Smooth muscle cell (in vitro differentiated cells): ENCODE results near the gene UBN2. TPM values are rescaled to one million over a fixed set of nuclear protein-coding genes. Genes with fewer than 3 reads are reported as not detected.

ENCODE experiments used
- DNase-seq: peaks from one replicate; lab custom pipeline; 2025; ENCODE audit not compliant: unreplicated experiment; lab: John Stamatoyannopoulos, UW
- H2AFZ ChIP-seq: fragments of 200-600 bp; sonication (generic); 2 replicates; pipeline ENCODE4 v1.6.0; 2016; ENCODE audit warnings: antibody characterized with exemption, low read depth, mild to moderate bottlenecking
- H3F3A ChIP-seq: fragments of 200-600 bp; sonication (generic); 2 replicates; pipeline ENCODE4 v1.6.0; 2017; ENCODE audit warnings: antibody characterized with exemption, low read depth
- H3K27ac ChIP-seq: fragments of 200-600 bp; sonication (generic); 2 replicates; pipeline ENCODE4 v1.5.1; 2016; ENCODE audit warnings: low read depth, mild to moderate bottlenecking
- H3K27me3 ChIP-seq: fragments of 200-600 bp; sonication (generic); 2 replicates; pipeline ENCODE4 v1.6.1; 2016; ENCODE audit warnings: low read depth, mild to moderate bottlenecking
- H3K36me3 ChIP-seq: fragments of 200-600 bp; sonication (generic); 2 replicates; pipeline ENCODE4 v1.5.1; 2016; ENCODE audit warnings: low read depth
- H3K4me1 ChIP-seq: fragments of 200-600 bp; sonication (generic); 2 replicates; pipeline ENCODE4 v1.5.1; 2016; ENCODE audit warnings: low read depth
- H3K4me2 ChIP-seq: fragments of 200-600 bp; sonication (generic); 2 replicates; pipeline ENCODE4 v1.6.0; 2016; ENCODE audit warnings: mild to moderate bottlenecking
- H3K4me3 ChIP-seq: fragments of 200-600 bp; sonication (generic); 2 replicates; pipeline ENCODE4 v1.5.1; 2016; ENCODE audit warnings: mild to moderate bottlenecking
- H3K79me2 ChIP-seq: fragments of 200-600 bp; sonication (generic); 2 replicates; pipeline ENCODE4 v1.6.0; 2016; ENCODE audit warnings: low read depth, mild to moderate bottlenecking
- H3K9ac ChIP-seq: fragments of 200-600 bp; sonication (generic); 2 replicates; pipeline ENCODE4 v1.6.0; 2016; ENCODE audit warnings: low read depth
- H3K9me3 ChIP-seq: fragments of 200-600 bp; sonication (generic); replicated peaks from 2 replicates; pipeline ENCODE4 v1.5.1; 2016; ENCODE audit warnings: low read depth
- H4K20me1 ChIP-seq: fragments of 200-600 bp; sonication (generic); 2 replicates; pipeline ENCODE4 v1.6.0; 2016; ENCODE audit warnings: low read depth
- WGBS: methylation state at CpG from one replicate; pipeline ENCODE4 v1.1.7; 2016; ENCODE audit warnings: low lambda C conversion rate; 5-methylcytosine and 5-hydroxymethylcytosine counted together
- polyA plus RNA-seq: library from polyadenylated mRNA; unstranded; fragments of >200 nt; fragmentation: Nextera tagmentation; extraction: Ambion mirVana; gene quantifications from 2 replicates; pipeline ENCODE4 v1.2.1, GENCODE V29; 2016
- total RNA-seq: library from RNA; depleted of rRNA; stranded (reverse); fragments of >200 nt; gene quantifications from 2 replicates; pipeline ENCODE4 v1.2.3, GENCODE V29; 2014
- TF ChIP-seq, protein P1 (sequence below): fragments of 200-600 bp; sonication (generic); IDR thresholded peaks from 2 replicates; pipeline ENCODE4 v1.5.1; 2017; ENCODE audit warnings: borderline replicate concordance, mild to moderate bottlenecking, antibody characterized with exemption; ENCODE audit not compliant: insufficient read depth, poor library complexity, severe bottlenecking

UBN2 gene
- total and polyA plus RNA-seq, 2 experiments from 2014 or later = 2.5 to 13.4 TPM

DNA sequence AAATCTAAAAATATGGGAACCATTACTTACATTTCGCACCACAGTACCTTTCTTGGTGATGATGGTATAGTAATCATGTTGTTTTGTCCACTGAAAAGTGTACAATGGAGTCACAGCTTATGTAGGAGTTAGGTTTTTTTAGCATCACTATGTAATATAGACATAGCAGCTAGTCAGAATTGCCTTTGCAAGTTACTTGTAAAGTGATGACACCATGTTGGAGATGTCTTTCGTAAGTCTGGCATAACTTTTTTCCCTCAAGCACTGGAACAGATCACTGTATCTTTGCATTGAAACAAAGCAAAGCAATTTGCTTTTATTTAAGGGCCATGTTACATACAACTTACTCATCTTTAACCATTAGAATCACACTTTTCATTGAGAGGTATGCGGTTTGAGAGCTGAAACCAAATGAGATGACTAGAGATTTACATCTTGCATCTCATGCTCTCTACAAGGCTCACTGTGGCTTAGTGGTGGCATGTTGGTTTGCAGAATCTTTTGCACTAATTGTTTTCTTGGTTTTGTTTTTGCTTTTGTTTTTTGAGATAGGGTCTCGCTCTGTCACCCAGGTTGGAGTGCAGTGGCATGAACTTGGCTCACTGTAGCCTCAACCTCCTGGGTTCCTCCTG is 18.3 kb downstream of the UBN2 start:
- Histone ChIP-seq H3K4me1 (no peaks in the 10 kb centered on the region), H3K4me3 (no peak overlapping the region), H3K79me2 (peaks cover 4% of the 10 kb centered on the region), H3K27ac (no peak overlapping the region), H4K20me1 (peaks cover 10% of the 10 kb centered on the region), H3K4me2 (no peak overlapping the region), H3K27me3 (no peaks in the 10 kb centered on the region), H3K9me3 (no peaks in the 10 kb centered on the region), H3F3A (no peaks in the 10 kb centered on the region), H3K9ac (no peak overlapping the region), H2AFZ (no peak overlapping the region), H3K36me3 (peaks cover 10% of the 10 kb centered on the region)
- WGBS = 95% methylated on average over 4 of the region's 4 CpGs
- DNase-seq = no peak
- TF ChIP-seq, protein P1, sequence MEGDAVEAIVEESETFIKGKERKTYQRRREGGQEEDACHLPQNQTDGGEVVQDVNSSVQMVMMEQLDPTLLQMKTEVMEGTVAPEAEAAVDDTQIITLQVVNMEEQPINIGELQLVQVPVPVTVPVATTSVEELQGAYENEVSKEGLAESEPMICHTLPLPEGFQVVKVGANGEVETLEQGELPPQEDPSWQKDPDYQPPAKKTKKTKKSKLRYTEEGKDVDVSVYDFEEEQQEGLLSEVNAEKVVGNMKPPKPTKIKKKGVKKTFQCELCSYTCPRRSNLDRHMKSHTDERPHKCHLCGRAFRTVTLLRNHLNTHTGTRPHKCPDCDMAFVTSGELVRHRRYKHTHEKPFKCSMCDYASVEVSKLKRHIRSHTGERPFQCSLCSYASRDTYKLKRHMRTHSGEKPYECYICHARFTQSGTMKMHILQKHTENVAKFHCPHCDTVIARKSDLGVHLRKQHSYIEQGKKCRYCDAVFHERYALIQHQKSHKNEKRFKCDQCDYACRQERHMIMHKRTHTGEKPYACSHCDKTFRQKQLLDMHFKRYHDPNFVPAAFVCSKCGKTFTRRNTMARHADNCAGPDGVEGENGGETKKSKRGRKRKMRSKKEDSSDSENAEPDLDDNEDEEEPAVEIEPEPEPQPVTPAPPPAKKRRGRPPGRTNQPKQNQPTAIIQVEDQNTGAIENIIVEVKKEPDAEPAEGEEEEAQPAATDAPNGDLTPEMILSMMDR = no peak

DNA sequence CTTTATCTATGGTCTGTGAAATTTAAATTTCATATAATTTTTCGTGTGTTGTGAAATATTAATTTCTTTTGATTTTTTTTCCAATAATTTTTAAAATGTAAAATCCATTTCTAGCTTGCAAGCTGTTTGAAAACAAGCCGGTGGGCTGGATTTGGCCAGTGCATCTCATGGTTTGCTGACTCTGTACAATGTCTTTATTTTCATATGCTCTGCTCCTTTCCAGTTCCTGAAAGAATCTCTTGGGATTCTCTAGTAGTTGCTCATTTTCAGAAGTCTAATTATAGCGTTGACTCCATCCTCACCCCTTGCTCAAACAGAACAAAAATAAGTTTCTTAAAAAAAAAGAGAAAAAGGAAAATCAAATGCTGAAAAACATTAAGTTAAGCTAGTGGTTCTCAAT is 21.4 kb downstream of the UBN2 start:
- Histone ChIP-seq H3F3A (no peaks in the 10 kb centered on the region), H2AFZ (no peak overlapping the region), H3K4me2 (no peak overlapping the region), H3K36me3 (peaks cover 15% of the 10 kb centered on the region), H3K27ac (no peak overlapping the region), H3K9ac (no peak overlapping the region), H3K27me3 (no peaks in the 10 kb centered on the region), H4K20me1 (peaks cover 4% of the 10 kb centered on the region), H3K4me3 (no peak overlapping the region), H3K79me2 (no peaks in the 10 kb centered on the region), H3K9me3 (no peaks in the 10 kb centered on the region), H3K4me1 (no peaks in the 10 kb centered on the region)
- WGBS = 96% methylated on average over 3 of the region's 3 CpGs
- DNase-seq = no peak
- TF ChIP-seq, protein P1 = no peak

GRCh38 chr7:139254281-139254680 is 23.2 kb downstream of the UBN2 start:
- no peak for DNase-seq
- Histone ChIP-seq H3K4me3 (no peak overlapping the region), H3K4me2 (no peak overlapping the region), H3K4me1 (no peaks in the 10 kb centered on the region), H3K79me2 (no peaks in the 10 kb centered on the region), H3K9ac (no peak overlapping the region), H3K9me3 (no peaks in the 10 kb centered on the region), H3F3A (no peaks in the 10 kb centered on the region), H4K20me1 (peaks cover 4% of the 10 kb centered on the region), H2AFZ (no peak overlapping the region), H3K27me3 (no peaks in the 10 kb centered on the region), H3K27ac (no peak overlapping the region), H3K36me3 (peaks cover 21% of the 10 kb centered on the region)
- 85% methylated on average over 6 of the region's 6 CpGs for WGBS
- TF ChIP-seq, protein P1 = no peak

- peaks cover 4% of the 10 kb centered on the region for H4K20me1 ChIP-seq
- no peaks in the 10 kb centered on the region for H3K4me1 ChIP-seq
- no peak overlapping the region for H3K27ac ChIP-seq
- 98% methylated on average over 4 of the region's 4 CpGs for WGBS
- H3K4me3 ChIP-seq = no peak overlapping the region
- no peaks in the 10 kb centered on the region for H3K27me3 ChIP-seq
- TF ChIP-seq, protein P1 = no peak
- no peak overlapping the region for H3K4me2 ChIP-seq
- H3K36me3 ChIP-seq = peaks cover 22% of the 10 kb centered on the region
- no peaks in the 10 kb centered on the region for H3K79me2 ChIP-seq
- DNase-seq = no peak
- H3K9me3 ChIP-seq = no peaks in the 10 kb centered on the region
- H3K9ac ChIP-seq = no peak overlapping the region
- H2AFZ ChIP-seq = no peak overlapping the region
- H3F3A ChIP-seq = no peaks in the 10 kb centered on the region
Measured at GRCh38 chr7:139254728-139255127, 23.7 kb downstream of the UBN2 start.
